GM21529 (cell line): ENCODE results near the gene NXNL2.

Experiments
- ATAC-seq: cut with Tn5 transposase; IDR thresholded peaks from one replicate; pipeline ENCODE4 v1.9.1; 2021; ENCODE audit not compliant: unreplicated experiment

NXNL2 gene

GRCh38 chr9:88531920-88532698 lies 2.9 kb upstream of the NXNL2 start:
- ATAC-seq: no peak

GRCh38 chr9:88533951-88534455 lies 975 bp upstream of the NXNL2 start:
- ATAC-seq: no peak

GRCh38 chr9:88535226-88536022 lies 446 bp downstream of the NXNL2 start:
- ATAC-seq: no peak

- ATAC-seq: no peak
These were observed 996 bp downstream of the NXNL2 start for GRCh38 chr9:88536023-88536324.

GRCh38 chr9:88536951-88537760 lies 2.2 kb downstream of the NXNL2 start:
- ATAC-seq: no peak

DNA sequence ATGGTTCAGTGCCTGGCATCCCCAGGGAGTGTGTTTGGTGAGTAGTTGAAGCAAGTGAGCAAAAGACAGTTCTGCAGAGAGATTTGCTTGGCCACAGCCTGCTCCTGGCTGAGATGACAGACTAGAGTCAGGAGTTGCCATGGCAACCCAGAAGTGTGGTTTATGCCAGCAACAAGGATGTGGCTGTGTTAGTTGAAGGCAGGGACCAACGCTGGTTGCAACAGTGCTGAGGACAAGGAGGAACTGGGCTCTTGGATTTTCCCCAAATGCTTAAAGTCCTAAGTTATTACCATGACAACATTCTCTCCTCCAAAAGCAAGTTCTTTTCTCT lies 2.7 kb downstream of the NXNL2 start:
- ATAC-seq: no peak

GRCh38 chr9:88538311-88539085 lies 3.5 kb downstream of the NXNL2 start:
- no peak for ATAC-seq

DNA sequence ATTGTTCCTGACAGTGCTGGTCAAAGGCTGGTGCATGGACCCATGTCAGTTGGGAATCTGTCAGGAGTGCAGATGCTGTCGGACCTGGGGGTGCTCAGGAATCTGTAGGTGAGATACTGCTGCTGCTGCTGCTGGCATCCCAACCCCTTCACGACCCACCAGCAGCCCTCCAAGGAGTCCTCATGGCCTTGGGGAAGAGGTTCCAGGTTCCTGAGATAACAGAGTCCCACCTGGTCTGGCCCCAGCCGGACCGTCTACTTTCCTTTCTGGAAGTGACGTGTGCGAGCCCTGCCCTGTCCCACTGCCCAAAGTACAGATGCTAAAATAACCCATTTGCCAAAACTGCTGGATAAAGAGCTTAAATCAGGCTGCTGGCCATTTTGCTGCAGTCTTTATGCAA lies 4.3 kb downstream of the NXNL2 start:
- ATAC-seq: no peak

GRCh38 chr9:88540251-88540763 lies 5.3 kb downstream of the NXNL2 start:
- ATAC-seq: no peak

DNA sequence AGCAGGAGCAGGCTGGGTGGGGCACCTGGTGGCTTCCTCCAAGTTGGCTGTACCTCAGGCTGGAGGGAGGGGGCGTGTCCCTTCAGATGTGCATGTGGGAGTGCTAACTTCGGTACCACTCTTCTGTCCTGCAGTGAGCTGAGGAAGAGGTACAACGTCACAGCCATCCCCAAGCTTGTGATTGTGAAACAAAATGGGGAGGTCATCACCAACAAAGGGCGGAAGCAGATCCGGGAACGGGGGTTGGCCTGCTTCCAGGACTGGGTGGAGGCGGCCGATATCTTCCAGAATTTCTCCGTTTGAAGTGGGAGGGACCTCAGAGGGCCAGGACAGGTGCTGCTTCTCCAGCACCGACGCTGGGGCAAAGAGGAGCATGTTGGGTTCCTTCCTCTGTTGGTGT lies 9.3 kb downstream of the NXNL2 start:
- no peak for ATAC-seq

- ATAC-seq: no peak
These were observed 16.7 kb downstream of the NXNL2 start for GRCh38 chr9:88551546-88552137.

GRCh38 chr9:88553350-88553749 lies 18.4 kb downstream of the NXNL2 start:
- ATAC-seq: no peak

DNA sequence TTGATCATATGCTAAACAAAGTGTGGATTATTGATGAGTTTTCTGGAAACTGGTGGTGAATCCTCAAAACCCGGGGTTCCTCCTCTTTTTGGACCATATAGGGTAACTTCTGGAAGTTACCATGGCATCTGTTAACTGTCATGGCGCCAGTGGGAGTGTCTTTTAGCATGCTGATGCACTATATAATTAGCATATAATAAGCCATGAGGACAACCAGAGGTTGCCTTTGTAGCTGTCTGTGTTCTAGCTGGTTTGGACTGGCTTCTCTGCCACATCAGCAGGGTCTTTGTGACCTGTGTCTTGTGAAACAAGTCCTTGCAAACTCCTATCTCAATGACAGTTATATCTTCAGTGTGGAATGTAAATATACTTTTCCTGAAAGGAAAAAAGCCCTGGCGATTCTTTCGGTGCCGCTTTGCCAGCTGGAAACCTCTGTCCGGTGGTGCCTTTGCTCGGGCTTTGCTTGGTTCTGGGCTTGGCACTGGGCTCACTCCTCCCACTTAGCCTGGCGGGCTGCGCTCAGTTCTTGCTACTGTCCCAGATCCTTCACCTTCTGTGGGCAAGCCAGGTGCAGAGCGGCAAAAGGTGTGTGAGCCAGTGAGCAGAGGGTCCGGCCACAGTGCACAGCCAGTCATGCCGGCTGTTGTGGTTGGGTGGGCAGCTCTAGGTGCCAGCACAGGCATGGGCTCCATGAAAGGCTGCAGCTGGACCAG lies 20.4 kb downstream of the NXNL2 start:
- ATAC-seq: no peak

- ATAC-seq: no peak
These were observed 24.7 kb downstream of the NXNL2 start for GRCh38 chr9:88559661-88560060.

GRCh38 chr9:88567870-88568269 lies 32.9 kb downstream of the NXNL2 start:
- ATAC-seq: peak; percentile 90

DNA sequence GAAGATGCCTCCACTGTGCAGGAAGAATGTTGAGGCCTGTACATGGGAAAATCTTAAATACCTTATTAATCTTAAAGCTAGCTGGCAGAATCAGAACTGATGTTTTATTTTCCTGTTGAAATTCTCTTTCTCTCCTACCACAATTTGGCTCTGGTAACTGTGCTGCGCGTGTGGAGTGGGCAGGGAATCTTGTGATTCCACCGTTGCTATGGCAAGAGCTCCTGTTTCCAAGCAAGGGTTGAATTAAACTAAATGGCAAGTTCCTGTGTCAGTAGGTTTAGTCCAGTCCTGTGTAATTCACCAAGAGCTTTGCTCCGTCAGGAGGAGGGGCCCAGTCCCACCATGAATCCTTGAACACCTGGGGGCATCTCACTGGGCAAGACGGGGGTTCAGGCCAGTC lies 36.4 kb downstream of the NXNL2 start:
- no peak for ATAC-seq

- ATAC-seq: no peak
These were observed 37.7 kb downstream of the NXNL2 start for GRCh38 chr9:88572684-88573083.

- ATAC-seq: no peak
These were observed 40.0 kb downstream of the NXNL2 start for GRCh38 chr9:88574953-88575352.

- no peak for ATAC-seq
These were observed 42.5 kb downstream of the NXNL2 start for GRCh38 chr9:88577256-88578120.
